GM12878 (cell line): ENCODE data around the gene ITIH5. TPM values are rescaled to one million over a fixed set of nuclear protein-coding genes. Genes with fewer than 3 reads are reported as not detected.

Source experiments
- ATAC-seq: fragments of 200-7000 bp; cut with Tn5 transposase; 3 replicates; pipeline ENCODE4 v1.9.1; 2020; ENCODE audit warnings: mild to moderate bottlenecking, moderate library complexity
- BruUV-seq: library from RNA; stranded (reverse); fragments of 400-500 nt; replicated peaks from 2 replicates; lab custom pipeline; 2021; lab: Mats Ljungman, UMichigan
- CTCF ChIA-PET: fragments of 300-600 bp; sonication (Branson Sonifier 250); formaldehyde crosslinking; extraction: SDS; loops from one replicate; lab custom pipeline; 2021; ENCODE audit warnings: inconsistent platforms; lab: Yijun Ruan, JAX
- POLR2A ChIA-PET: fragments of 350-600 bp; formaldehyde crosslinking; extraction: SDS; loops from one replicate; lab custom pipeline; 2021; ENCODE audit warnings: inconsistent platforms; lab: Charles Lee
- RAD21 ChIA-PET: fragments of 300-600 bp; sonication (Branson Sonifier 250); formaldehyde crosslinking; loops from one replicate; lab custom pipeline; 2023; ENCODE audit warnings: antibody characterized with exemption; ENCODE audit not compliant: unreplicated experiment; lab: Charles Lee
- SMC1A ChIA-PET: fragments of 300-600 bp; sonication (Branson Sonifier 250); formaldehyde crosslinking; loops from one replicate; lab custom pipeline; 2023; ENCODE audit not compliant: unreplicated experiment, uncharacterized antibody; lab: Charles Lee
- DNase-seq: peaks from one replicate; pipeline ENCODE4 v3.0.0-alpha.2; 2011; ENCODE audit warnings: low read depth, low spot score
- FAIRE-seq: peaks from 3 replicates; lab custom pipeline; 2011; peaks lifted over from hg19 to GRCh38; lab: Jason Lieb, UNC
- H2AFZ ChIP-seq: 2 replicates; pipeline ENCODE4 v1.6.0; 2011; ENCODE audit warnings: low read depth, low read length, control low read depth; ENCODE audit not compliant: control insufficient read depth
- H3K27ac ChIP-seq: 2 replicates; pipeline ENCODE4 v1.5.1; 2011; ENCODE audit warnings: control low read depth; ENCODE audit not compliant: control insufficient read depth, insufficient read depth
- H3K27me3 ChIP-seq, 2 experiments: replicated peaks in 1 of 2; 2 replicates each; pipeline versions ENCODE4 v1.6.0 to v1.6.1; 2011; ENCODE audit warnings: low read length in 1 of 2; ENCODE audit not compliant: control insufficient read depth in 2 of 2, insufficient read depth in 2 of 2
- H3K36me3 ChIP-seq, 2 experiments: 2 replicates each; pipeline ENCODE4 v1.5.1; 2011; ENCODE audit warnings: low read length in 1 of 2; ENCODE audit not compliant: control insufficient read depth in 2 of 2, insufficient read depth in 2 of 2
- H3K4me1 ChIP-seq: 2 replicates; pipeline ENCODE4 v1.6.1; 2011; ENCODE audit warnings: mild to moderate bottlenecking, low read length, moderate library complexity, mixed read lengths; ENCODE audit not compliant: control insufficient read depth, insufficient read depth
- H3K4me2 ChIP-seq: 2 replicates; pipeline ENCODE4 v1.6.0; 2011; ENCODE audit warnings: control low read depth; ENCODE audit not compliant: control insufficient read depth, insufficient read depth
- H3K4me3 ChIP-seq: fragments of 200-600 bp; sonication (generic); 2 replicates; pipeline ENCODE4 v1.5.1; 2016
- H3K79me2 ChIP-seq: 2 replicates; pipeline ENCODE4 v1.6.0; 2011; ENCODE audit warnings: low read length; ENCODE audit not compliant: control insufficient read depth, insufficient read depth
- H3K9ac ChIP-seq: 2 replicates; pipeline ENCODE4 v1.8.0; 2011; ENCODE audit warnings: low read length, control low read depth, mixed read lengths; ENCODE audit not compliant: control insufficient read depth, insufficient read depth
- H3K9me3 ChIP-seq: replicated peaks from 3 replicates; pipeline ENCODE4 v1.5.1; 2011; ENCODE audit warnings: mild to moderate bottlenecking, low read length; ENCODE audit not compliant: control insufficient read depth, insufficient read depth
- H4K20me1 ChIP-seq: 2 replicates; pipeline ENCODE4 v1.6.0; 2011; ENCODE audit not compliant: control insufficient read depth, insufficient read depth
- CEBPB ChIP-seq, 2 experiments: fragments of 150-350 bp in 1 of 2; IDR thresholded peaks; 2 replicates each; pipeline ENCODE4 v1.6.1; 2012 to 2014; ENCODE audit warnings: low read depth in 2 of 2, low read length in 2 of 2, borderline replicate concordance in 1 of 2, inconsistent platforms in 1 of 2
- GABPA ChIP-seq: IDR thresholded peaks from 2 replicates; pipeline ENCODE4 v1.6.1; 2014; ENCODE audit warnings: antibody characterized with exemption, low read depth, mild to moderate bottlenecking, inconsistent platforms
- MTA3 ChIP-seq: IDR thresholded peaks from 2 replicates; pipeline ENCODE4 v1.6.1; 2012; ENCODE audit warnings: low read length, inconsistent platforms, borderline replicate concordance
- NFYB ChIP-seq: IDR thresholded peaks from 2 replicates; pipeline ENCODE4 v1.6.1; 2011; ENCODE audit warnings: low read depth, mild to moderate bottlenecking, low read length, improper control_type of control experiment, moderate library complexity; ENCODE audit not compliant: insufficient read depth
- PBX3 ChIP-seq: IDR thresholded peaks from 2 replicates; pipeline ENCODE4 v1.6.1; 2011; ENCODE audit warnings: mild to moderate bottlenecking, low read depth, low read length, moderate library complexity; ENCODE audit not compliant: insufficient replicate concordance
- POU2F2 ChIP-seq: IDR thresholded peaks from 3 replicates; pipeline ENCODE4 v1.6.1; 2011; ENCODE audit warnings: low read depth, mild to moderate bottlenecking, low read length, borderline replicate concordance
- PRDM15 ChIP-seq: fragments of 450-650 bp; formaldehyde crosslinking; IDR thresholded peaks from 2 replicates; pipeline ENCODE4 v1.4.0; 2020; ENCODE audit warnings: mild to moderate bottlenecking, moderate library complexity
- RELA ChIP-seq: fragments of 450-650 bp; IDR thresholded peaks from 2 replicates; pipeline ENCODE4 v1.8.0; 2014; ENCODE audit warnings: borderline replicate concordance; ENCODE audit not compliant: partially characterized antibody
- TAF1 ChIP-seq: IDR thresholded peaks from 2 replicates; pipeline ENCODE4 v1.6.1; 2011; ENCODE audit warnings: mild to moderate bottlenecking, low read depth, low read length, borderline replicate concordance
- TARDBP ChIP-seq: IDR thresholded peaks from 2 replicates; pipeline ENCODE4 v1.6.1; 2016; ENCODE audit warnings: borderline replicate concordance
- WRNIP1 ChIP-seq: IDR thresholded peaks from 2 replicates; pipeline ENCODE4 v1.6.1; 2011; ENCODE audit warnings: low read depth, low read length, improper control_type of control experiment, borderline replicate concordance
- WGBS: methylation state at CpG from one replicate; pipeline ENCODE4 v1.1.6; 2016; ENCODE audit warnings: low lambda C conversion rate; ENCODE audit not compliant: insufficient replicate concordance, insufficient coverage; ENCODE audit errors: missing lambda C conversion rate; 5-methylcytosine and 5-hydroxymethylcytosine counted together
- in situ Hi-C: fragments of 300-500 bp; cut with MboI; formaldehyde crosslinking; loops from 9 replicates; pipeline ENCODE4 v1.14.3; 2018; ENCODE audit warnings: mixed read lengths
- intact Hi-C: fragments of 100-400 bp; cut with micrococcal nuclease; formaldehyde crosslinking; loops from one replicate; pipeline ENCODE4 v1.14.2; 2022; ENCODE audit not compliant: unreplicated experiment
- polyA plus RNA-seq, 11 experiments: library from polyadenylated mRNA; depleted of rRNA in 4 of 11; unstranded in 6 of 11; stranded (reverse) in 5 of 11; fragments of >200 nt; fragmentation: Nextera tagmentation in 4 of 11; fragmentation: Illumina TruSeq in 1 of 11; extraction: Ambion mirVana in 4 of 11; extraction: Trizol in 1 of 11; gene quantifications; 1 replicate in 1 of 11; 2 replicates in 10 of 11; pipeline versions ENCODE4 v1.2.1 to v1.2.3, GENCODE V29; 2011 to 2016; ENCODE audit warnings: inconsistent platforms in 2 of 11, missing spikeins in 2 of 11, low read depth in 1 of 11
- total RNA-seq, 4 experiments: library from RNA; depleted of rRNA in 3 of 4; stranded (reverse); fragments of >200 nt in 3 of 4; fragmentation: Illumina TruSeq in 1 of 4; extraction: Trizol in 1 of 4; gene quantifications; 2 replicates each; pipeline versions ENCODE4 v1.2.1 to v1.2.3, GENCODE V29; 2013 to 2021

The ITIH5 gene
- total and polyA plus RNA-seq, 10 of the 15 experiments (the other 5 are each of a cell fraction or from before 2014, with no cell fraction given), result 0.14 to 0.43 (median 0.21) TPM; not detected in 7

GRCh38 chr10:7538970-7539654 lies 127.7 kb downstream of the ITIH5 start:
- POLR2A ChIA-PET, result no interaction called here
- Histone ChIP-seq H3K27ac (no peak overlapping the region), H3K27me3 (no peaks in the 10 kb centered on the region), H4K20me1 (no peaks in the 10 kb centered on the region)
- intact Hi-C loops, result no loop called here
- in situ Hi-C loops, result no loop called here
- no peak for TF ChIP-seq POU2F2
- no peak for TF ChIP-seq TAF1
- TF ChIP-seq NFYB, result no peak
- no peak for TF ChIP-seq CEBPB (IDR thresholded peaks at IDR 0.05; ENCODE audit: borderline replicate concordance in 1 of 2, low read depth in 2 of 2, low read length in 2 of 2)
- TF ChIP-seq MTA3, result no peak
- no peak for TF ChIP-seq RELA
- TF ChIP-seq GABPA, result no peak
- no peak for TF ChIP-seq PBX3
- no peak for TF ChIP-seq PRDM15
- TF ChIP-seq TARDBP, result no peak
- TF ChIP-seq WRNIP1, result no peak
- TF ChIP-seq, all 136 proteins: peak for 0
- Histone ChIP-seq H3K4me2 (no peak overlapping the region), H3K9ac (no peak overlapping the region), H3K79me2 (no peaks in the 10 kb centered on the region), H3K9me3 (no peaks in the 10 kb centered on the region), H3K4me3 (no peak overlapping the region), H3K4me1 (peaks cover 5% of the 10 kb centered on the region; the same call in 1 of the 2 replicates), H3K36me3 (no peaks in the 10 kb centered on the region), H2AFZ (no peak overlapping the region)
- DNase-seq, result no peak
- no TSS peak for BruUV-seq
- ATAC-seq, result no peak
- ChIA-PET CTCF (interaction anchor here (1.4 kb wide), 1 partner anchor 14 kb away, joined by 4 read pairs; no protein-coding TSS in a partner anchor), SMC1A (no interaction called here), RAD21 (no interaction called here)
- WGBS, result 81% methylated on average over 6 of the region's 6 CpGs
- FAIRE-seq, result no peak
